Nephron progenitor cell (in vitro differentiated cells): ENCODE measurements around the gene S100A14.

ENCODE experiments used
- DNase-seq: peaks from one replicate; pipeline ENCODE4 v3.0.0; 2021
- H3K27ac Mint-ChIP-seq: 2 replicates; pipeline ENCODE4 v1.8.0; 2021; ENCODE audit warnings: mild to moderate bottlenecking, moderate library complexity, mixed read lengths
- H3K27me3 Mint-ChIP-seq: 2 replicates; pipeline ENCODE4 v1.8.0; 2021; ENCODE audit warnings: mild to moderate bottlenecking, low read depth, mixed read lengths; ENCODE audit not compliant: poor library complexity
- H3K36me3 Mint-ChIP-seq: 2 replicates; pipeline ENCODE4 v1.8.0; 2021; ENCODE audit warnings: low read depth, mixed read lengths
- H3K4me1 Mint-ChIP-seq: 2 replicates; pipeline ENCODE4 v1.8.0; 2021; ENCODE audit warnings: mixed read lengths
- H3K4me3 Mint-ChIP-seq: 2 replicates; pipeline ENCODE4 v1.8.0; 2021; ENCODE audit warnings: mild to moderate bottlenecking, moderate library complexity, mixed read lengths
- H3K9me3 Mint-ChIP-seq: 2 replicates; pipeline ENCODE4 v1.8.0; 2021; ENCODE audit warnings: mild to moderate bottlenecking, moderate library complexity, mixed read lengths
- CTCF ChIP-seq: fragments of 200-600 bp; sonication (generic); IDR thresholded peaks from 2 replicates; pipeline ENCODE4 v1.5.0; 2021; ENCODE audit warnings: antibody characterized with exemption

Gene S100A14

GRCh38 chr1:153566414-153567371 is 49.4 kb downstream of the S100A14 start:
- Mint-ChIP-seq H3K4me1 (peaks cover 68% of the 10 kb centered on the region), H3K4me3 (no peak overlapping the region), H3K27me3 (peaks cover 4% of the 10 kb centered on the region)

GRCh38 chr1:153565529-153566374 is 50.4 kb downstream of the S100A14 start, which contains the start of gene S100A2:
Gene S100A2, minus strand, starts transcription at chr1:153565844. Its CDS starts 1,967 bp downstream, at chr1:153563877.
- Mint-ChIP-seq H3K27ac (peak within 1 kb of the TSS; percentile 98), H3K4me3 (peak within 1 kb of the TSS; percentile 53), H3K9me3 (no peaks in the 10 kb centered on the region), H3K36me3 (no peaks in the 10 kb centered on the region), H3K27me3 (peaks cover 7% of the 10 kb centered on the region), H3K4me1 (peaks cover 65% of the 10 kb centered on the region)
- TF ChIP-seq CTCF: no peak
- no peak for DNase-seq

More at GRCh38 chr1:153566414-153567371, 49.4 kb downstream of the S100A14 start:
- TF ChIP-seq CTCF: no peak
- Mint-ChIP-seq H3K9me3 (no peaks in the 10 kb centered on the region), H3K36me3 (no peaks in the 10 kb centered on the region), H3K27ac (peak overlapping the region; percentile 90)
- DNase-seq: no peak
